DMS 273 (cell line): ENCODE results near the gene ADAMTS13.

ENCODE experiments used
- DNase-seq: peaks from one replicate; lab custom pipeline; 2025; ENCODE audit not compliant: unreplicated experiment; lab: John Stamatoyannopoulos, UW

Gene ADAMTS13

GRCh38 chr9:133505901-133506652 lies 83.9 kb downstream of the ADAMTS13 start:
- no peak for DNase-seq

- DNase-seq = no peak
These were observed 84.5 kb downstream of the ADAMTS13 start for GRCh38 chr9:133506653-133507038.

- no peak for DNase-seq
These were observed 85.2 kb downstream of the ADAMTS13 start for GRCh38 chr9:133507246-133507965.

- DNase-seq = no peak
These were observed 85.9 kb downstream of the ADAMTS13 start for GRCh38 chr9:133508046-133508445.
